Stomach (tissue), 4 donors: ENCODE results near the gene CLEC19A.

Experiments
- CTCF ChIP-seq, 7 experiments: fragments of 450-650 bp in 4 of 7; fragments of 200-600 bp in 3 of 7; sonication (generic) in 3 of 7; IDR thresholded peaks; one replicate each; pipeline ENCODE4 v1.5.1; 2016 to 2019; ENCODE audit warnings: antibody characterized with exemption in 7 of 7, control low read depth in 2 of 7, mild to moderate bottlenecking in 1 of 7
- EP300 ChIP-seq: sonication (generic); formaldehyde crosslinking; IDR thresholded peaks from one replicate; pipeline ENCODE4 v1.6.1; 2017; ENCODE audit warnings: antibody characterized with exemption

GRCh38 chr16:19242186-19242585, 43.3 kb upstream of the CLEC19A start:
- TF ChIP-seq CTCF (IDR thresholded peaks at IDR 0.05) (no peak), EP300 (no peak)
